NB4 (cell line): ENCODE measurements around the gene TTC34.

Source experiments
- DNase-seq: peaks from one replicate; pipeline ENCODE4 v3.0.0; 2010; ENCODE audit warnings: low read depth
- H3K4me3 ChIP-seq: one replicate; pipeline ENCODE4 v1.5.1; 2011; ENCODE audit warnings: mild to moderate bottlenecking, low read depth, low read length, moderate library complexity
- CTCF ChIP-seq: IDR thresholded peaks from one replicate; pipeline ENCODE4 v1.5.1; 2012; ENCODE audit warnings: low read depth, low read length
- MAX ChIP-seq: IDR thresholded peaks from 2 replicates; pipeline ENCODE4 v1.6.1; 2011; ENCODE audit warnings: low read depth, low read length
- MYC ChIP-seq: IDR thresholded peaks from 2 replicates; pipeline ENCODE4 v1.6.1; 2011; ENCODE audit warnings: low read depth, low read length
- POLR2A ChIP-seq: IDR thresholded peaks from 2 replicates; pipeline ENCODE4 v1.6.1; 2011; ENCODE audit warnings: mild to moderate bottlenecking; ENCODE audit not compliant: insufficient read length; ENCODE audit errors: extremely low read depth

The TTC34 gene

GRCh38 chr1:2816786-2817185 is 15.3 kb upstream of the TTC34 start:
- no peak overlapping the region for H3K4me3 ChIP-seq
- DNase-seq, result no peak
- no peak for TF ChIP-seq POLR2A

DNA sequence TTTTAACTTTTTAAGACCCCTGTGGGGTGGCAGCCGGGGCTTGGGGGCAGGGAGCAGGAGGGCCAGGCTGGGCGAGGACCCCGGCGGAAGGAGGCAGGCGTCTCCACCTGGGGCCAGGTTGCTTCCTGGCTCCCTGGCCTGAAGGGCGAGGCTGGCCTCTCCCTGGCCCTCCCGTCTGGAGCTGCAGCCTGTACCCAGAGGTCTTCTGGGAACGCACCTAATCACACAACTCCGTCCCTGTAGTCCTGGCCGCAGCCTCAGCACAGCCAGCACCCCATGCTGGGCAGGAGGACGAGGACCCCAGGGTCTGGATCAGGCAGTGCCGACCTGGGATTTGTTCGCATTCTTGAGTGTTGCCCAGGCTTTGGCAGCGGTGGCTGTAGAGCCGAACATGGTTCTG is 14.1 kb upstream of the TTC34 start:
- no peak for TF ChIP-seq MAX
- no peak for TF ChIP-seq POLR2A
- no peak for TF ChIP-seq MYC
- no peak for TF ChIP-seq CTCF
- H3K4me3 ChIP-seq, result no peak overlapping the region
- DNase-seq, result no peak

- H3K4me3 ChIP-seq, result no peak overlapping the region
- DNase-seq, result no peak
- TF ChIP-seq MAX (no peak), CTCF (no peak), POLR2A (no peak), MYC (no peak)
Observed at GRCh38 chr1:2814511-2815075, 13.1 kb upstream of the TTC34 start.

- H3K4me3 ChIP-seq, result no peak overlapping the region
- TF ChIP-seq CTCF (no peak), MAX (no peak), POLR2A (no peak), MYC (no peak)
- no peak for DNase-seq
Observed at GRCh38 chr1:2812939-2813653, 11.6 kb upstream of the TTC34 start.

DNA sequence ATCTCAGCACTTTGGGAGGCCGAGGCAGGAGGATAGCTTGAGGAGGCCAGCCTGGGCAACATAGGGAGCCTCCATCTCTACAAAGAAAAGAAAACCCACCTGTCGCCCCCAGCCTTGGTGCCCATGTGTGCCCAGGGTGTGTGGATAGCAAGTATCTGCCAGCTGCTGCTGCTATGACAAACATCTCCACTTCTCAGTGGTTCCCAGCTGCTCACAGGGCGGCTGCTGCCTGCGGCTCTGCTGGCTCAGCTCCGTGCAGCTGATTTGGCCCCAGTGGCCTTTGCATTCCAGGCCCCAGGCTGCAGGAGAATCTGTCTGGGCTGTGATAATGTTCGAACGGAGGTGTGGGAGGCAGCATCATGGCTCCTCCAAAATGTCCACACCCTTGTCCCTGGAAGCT is 10.6 kb upstream of the TTC34 start:
- no peak overlapping the region for H3K4me3 ChIP-seq
- no peak for TF ChIP-seq POLR2A
- DNase-seq, result no peak

- DNase-seq, result no peak
- no peak for TF ChIP-seq MAX
- TF ChIP-seq CTCF, result no peak
- no peak for TF ChIP-seq MYC
- TF ChIP-seq POLR2A, result no peak
Observed at GRCh38 chr1:2811533-2811918, 10.0 kb upstream of the TTC34 start.

GRCh38 chr1:2810899-2811532 is 9.5 kb upstream of the TTC34 start:
- TF ChIP-seq MAX (no peak), MYC (no peak), POLR2A (no peak), CTCF (no peak)
- no peak for DNase-seq
- no peak overlapping the region for H3K4me3 ChIP-seq

More at GRCh38 chr1:2811533-2811918, 10.0 kb upstream of the TTC34 start:
- H3K4me3 ChIP-seq, result no peak overlapping the region
